ENCODE results near the gene ENTHD1. TPM values are rescaled to one million over a fixed set of nuclear protein-coding genes. Genes with fewer than 3 reads are reported as not detected.

The ENTHD1 gene
- total and polyA plus RNA-seq, 10 of the 15 experiments (the other 5 are each of a cell fraction or from before 2014, with no cell fraction given), result 0.09 to 0.52 (median 0.21) TPM; not detected in 1

DNA sequence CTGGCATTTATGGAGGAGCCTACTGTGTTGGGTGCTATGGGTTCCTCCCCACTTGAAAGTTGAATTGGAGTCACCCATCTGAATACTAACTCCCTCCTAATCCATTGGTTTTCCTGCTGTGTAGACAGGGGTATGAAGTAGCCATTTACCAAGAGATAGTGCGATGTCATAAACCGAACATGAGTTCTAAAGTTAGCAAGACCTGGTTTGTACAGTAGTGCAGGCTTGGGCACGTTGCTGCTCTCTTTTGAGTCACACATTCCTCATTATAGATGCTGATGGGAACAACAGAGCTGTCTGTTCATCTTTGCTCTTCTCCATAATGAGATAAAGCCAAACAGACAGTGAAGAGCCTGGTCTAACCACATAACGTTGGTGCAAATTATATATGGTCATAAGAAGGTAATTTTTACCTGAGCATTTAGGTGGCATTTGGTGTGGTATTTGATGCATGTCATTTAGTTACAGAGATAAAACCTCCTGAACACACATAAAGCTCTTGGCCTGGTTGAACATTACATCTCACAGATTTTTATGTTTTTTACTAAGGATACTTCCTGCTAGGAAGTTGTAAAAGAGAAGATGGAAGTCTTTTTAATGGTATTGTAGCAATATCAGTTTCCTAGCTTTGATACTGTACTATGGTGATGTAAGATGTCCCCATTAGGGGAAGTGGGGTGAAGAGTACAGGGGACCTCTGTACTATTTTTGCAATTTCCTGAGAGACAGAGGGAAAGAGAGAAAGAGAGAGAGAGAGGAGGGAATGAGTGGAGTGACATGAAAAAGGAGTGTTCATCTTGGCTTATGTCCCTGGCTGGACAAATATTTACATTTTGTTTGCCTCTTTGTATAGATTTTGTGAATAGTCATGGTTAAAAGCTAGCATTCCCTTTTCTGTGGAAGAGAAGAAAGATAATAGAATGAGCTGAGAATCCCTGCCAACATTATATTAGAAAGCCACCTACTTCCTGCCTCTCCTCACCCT is 35.3 kb upstream of the ENTHD1 start:
- FAIRE-seq (no peak), ATAC-seq (peak; percentile 24; the same call in 2 of the 3 replicates), DNase-seq (ENCODE audit: low read depth, low spot score) (no peak)
- Histone ChIP-seq H3K27ac (ENCODE audit: control insufficient read depth, insufficient read depth) (no peak overlapping the region), H4K20me1 (ENCODE audit: control insufficient read depth, insufficient read depth) (no peaks in the 10 kb centered on the region; the same call in 1 of the 2 replicates), H3K4me1 (ENCODE audit: control insufficient read depth, insufficient read depth, low read length) (peaks cover 33% of the 10 kb centered on the region), H3K9ac (ENCODE audit: control insufficient read depth, insufficient read depth, low read length) (no peak overlapping the region), H3K79me2 (ENCODE audit: control insufficient read depth, insufficient read depth, low read length) (peaks cover 93% of the 10 kb centered on the region), H3K27me3 (replicated peaks in 1 of 2; ENCODE audit: control insufficient read depth in 2 of 2, insufficient read depth in 2 of 2, low read length in 1 of 2) (no peaks in the 10 kb centered on the region), H2AFZ (ENCODE audit: control insufficient read depth, low read depth, low read length) (no peak overlapping the region), H3K4me3 (no peak overlapping the region), H3K9me3 (replicated peaks; ENCODE audit: control insufficient read depth, insufficient read depth, low read length) (no peaks in the 10 kb centered on the region), H3K36me3 (ENCODE audit: control insufficient read depth in 2 of 2, insufficient read depth in 2 of 2, low read length in 1 of 2) (peaks cover 4 to 12% of the 10 kb centered on the region in 2 experiments), H3K4me2 (ENCODE audit: control insufficient read depth, insufficient read depth) (peak overlapping the region; percentile 10; the same call in 1 of the 2 replicates)
- ChIA-PET RAD21 (ENCODE audit: unreplicated experiment) (interaction anchor here (1.0 to 2.3 kb wide), 3 partner anchors 8 to 96 kb away, joined by 4 to 6 read pairs (median 4); no protein-coding TSS in a partner anchor), CTCF (interaction anchor here (0.7 to 3.1 kb wide), 5 partner anchors 8 to 96 kb away, joined by 3 to 11 read pairs (median 3); no protein-coding TSS in a partner anchor), POLR2A (interaction anchor here (0.6 to 1.6 kb wide), 4 partner anchors 13 to 65 kb away, joined by 3 to 7 read pairs (median 3); no protein-coding TSS in a partner anchor), SMC1A (ENCODE audit: uncharacterized antibody, unreplicated experiment) (interaction anchor here (1.1 to 11.4 kb wide), 7 partner anchors 8 to 119 kb away, joined by 3 to 102 read pairs (median 4); no protein-coding TSS in a partner anchor)
- intact Hi-C loops (cut with micrococcal nuclease; ENCODE audit: unreplicated experiment), result no loop called here
- no TSS peak for BruUV-seq (replicated peaks)
- peak; percentile 29; the same call in 1 of the 2 replicates for TF ChIP-seq NFIC (IDR thresholded peaks at IDR 0.05; ENCODE audit: low read depth, low read length)
- TF ChIP-seq MTA2 (IDR thresholded peaks at IDR 0.05; ENCODE audit: low read depth), result peak; percentile 20; the same call in 1 of the 2 replicates
- peak; percentile 21; the same call in 1 of the 2 replicates for TF ChIP-seq RUNX3 (IDR thresholded peaks at IDR 0.05; ENCODE audit: low read length)
- no peak for TF ChIP-seq RCOR1 (conservative IDR thresholded peaks at IDR 0.05; ENCODE audit: low read depth, low read length)
- TF ChIP-seq FOXK2 (IDR thresholded peaks at IDR 0.05), result no peak
- in situ Hi-C loops (cut with MboI), result no loop called here
- WGBS (ENCODE audit: insufficient coverage, insufficient replicate concordance, low lambda C conversion rate, missing lambda C conversion rate), result 70% methylated on average over 4 of the region's 4 CpGs

Measured in GM12878 (cell line).